HG02588 (cell line): ENCODE results near the gene TH.
"Not testable (repeated sequence)": the region's sequence is repeated elsewhere in the genome, so short reads cannot be mapped to it uniquely, and the experiment has no call there.

Experiments used
- ATAC-seq: cut with Tn5 transposase; IDR thresholded peaks from one replicate; pipeline ENCODE4 v1.9.1; 2021; ENCODE audit warnings: mild to moderate bottlenecking, moderate library complexity; ENCODE audit not compliant: unreplicated experiment

The TH gene

GRCh38 chr11:2132246-2132645, 39.4 kb downstream of the TH start:
- no peak for ATAC-seq

- no peak for ATAC-seq
Measured at GRCh38 chr11:2131371-2132236, 40.0 kb downstream of the TH start.

- ATAC-seq, result no peak
Measured at GRCh38 chr11:2130881-2131352, 40.7 kb downstream of the TH start.

GRCh38 chr11:2129699-2130366, 41.8 kb downstream of the TH start:
- no peak for ATAC-seq

GRCh38 chr11:2129308-2129698, 42.3 kb downstream of the TH start:
- ATAC-seq, result no peak

- ATAC-seq, result no peak
Measured at GRCh38 chr11:2128511-2129307, 42.9 kb downstream of the TH start.

GRCh38 chr11:2128130-2128510, 43.5 kb downstream of the TH start:
- ATAC-seq, result no peak

GRCh38 chr11:2127482-2128129, 44.0 kb downstream of the TH start:
- no peak for ATAC-seq

- no peak for ATAC-seq
Measured at GRCh38 chr11:2126520-2127085, 45.0 kb downstream of the TH start.

GRCh38 chr11:2124736-2125484, 46.7 kb downstream of the TH start:
- ATAC-seq, result not testable (repeated sequence)

- ATAC-seq, result no peak
Measured at GRCh38 chr11:2123628-2123960, 48.0 kb downstream of the TH start.

GRCh38 chr11:2122907-2123627, 48.5 kb downstream of the TH start:
- ATAC-seq, result no peak

GRCh38 chr11:2122222-2122906, 49.3 kb downstream of the TH start:
- no peak for ATAC-seq

- ATAC-seq, result no peak
Measured at GRCh38 chr11:2121227-2122130, 50.1 kb downstream of the TH start.

GRCh38 chr11:2120359-2121100, 51.1 kb downstream of the TH start:
- ATAC-seq, result no peak

- no peak for ATAC-seq
Measured at GRCh38 chr11:2118677-2119076, 52.9 kb downstream of the TH start.

GRCh38 chr11:2116680-2117079, 54.9 kb downstream of the TH start:
- no peak for ATAC-seq
